GM13977 (cell line): Measurements from ENCODE around the gene DPM3.

Source experiments
- DNase-seq: peaks from one replicate; pipeline ENCODE4 v3.0.0; 2012; ENCODE audit warnings: low spot score
- CTCF ChIP-seq: IDR thresholded peaks from 2 replicates; pipeline ENCODE4 v1.5.1; 2012; ENCODE audit warnings: mild to moderate bottlenecking, control low read depth; ENCODE audit not compliant: insufficient read depth; ENCODE audit errors: extremely low read depth, missing control alignments
- in situ Hi-C: fragments of 300-500 bp; cut with MboI; formaldehyde crosslinking; loops from one replicate; pipeline ENCODE4 v1.12.0; 2022; ENCODE audit warnings: low sequenced_read_pairs, low pct_unique_long_range_greater_than_20kb, mixed read lengths, inconsistent platforms; ENCODE audit not compliant: unreplicated experiment

DPM3 gene

DNA sequence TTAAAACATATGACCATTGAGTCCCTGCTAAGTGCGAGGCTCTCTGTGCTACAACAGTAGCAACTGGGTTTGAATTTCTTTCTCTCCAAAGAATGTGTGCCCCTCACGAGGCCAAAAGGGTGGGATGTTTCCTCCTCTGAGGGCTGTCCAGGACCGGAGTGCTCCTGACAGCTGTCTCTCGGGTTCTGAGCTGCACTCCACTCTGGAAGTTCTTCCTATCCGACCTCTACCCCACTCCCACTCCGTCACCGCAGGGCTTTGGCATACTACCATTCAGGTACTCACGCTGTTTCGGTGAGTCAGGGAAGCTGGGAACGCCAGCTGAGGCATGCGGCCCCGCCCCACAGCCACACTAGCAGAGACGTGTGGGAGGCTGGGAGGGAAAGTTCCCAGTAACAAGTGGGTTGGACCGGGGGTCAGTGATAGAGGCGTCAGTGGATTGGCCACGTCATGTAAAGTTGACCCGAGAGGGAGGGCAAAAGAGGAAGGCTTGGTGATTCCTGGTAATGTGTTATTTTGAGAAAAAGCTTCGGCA lies 5.4 kb downstream of the DPM3 start:
- no peak for TF ChIP-seq CTCF
- in situ Hi-C loops: no loop called here
- peak; percentile 54 for DNase-seq

DNA sequence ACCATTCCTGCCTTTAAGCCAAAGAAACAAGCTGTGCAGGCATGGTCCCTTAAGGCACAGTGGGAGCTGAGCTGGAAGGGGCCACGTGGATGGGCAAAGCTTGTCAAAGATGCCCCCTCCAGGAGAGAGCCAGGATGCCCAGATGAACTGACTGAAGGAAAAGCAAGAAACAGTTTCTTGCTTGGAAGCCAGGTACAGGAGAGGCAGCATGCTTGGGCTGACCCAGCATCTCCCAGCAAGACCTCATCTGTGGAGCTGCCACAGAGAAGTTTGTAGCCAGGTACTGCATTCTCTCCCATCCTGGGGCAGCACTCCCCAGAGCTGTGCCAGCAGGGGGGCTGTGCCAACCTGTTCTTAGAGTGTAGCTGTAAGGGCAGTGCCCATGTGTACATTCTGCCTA lies 6.0 kb downstream of the DPM3 start:
- in situ Hi-C loops: no loop called here
- DNase-seq: no peak

DNA sequence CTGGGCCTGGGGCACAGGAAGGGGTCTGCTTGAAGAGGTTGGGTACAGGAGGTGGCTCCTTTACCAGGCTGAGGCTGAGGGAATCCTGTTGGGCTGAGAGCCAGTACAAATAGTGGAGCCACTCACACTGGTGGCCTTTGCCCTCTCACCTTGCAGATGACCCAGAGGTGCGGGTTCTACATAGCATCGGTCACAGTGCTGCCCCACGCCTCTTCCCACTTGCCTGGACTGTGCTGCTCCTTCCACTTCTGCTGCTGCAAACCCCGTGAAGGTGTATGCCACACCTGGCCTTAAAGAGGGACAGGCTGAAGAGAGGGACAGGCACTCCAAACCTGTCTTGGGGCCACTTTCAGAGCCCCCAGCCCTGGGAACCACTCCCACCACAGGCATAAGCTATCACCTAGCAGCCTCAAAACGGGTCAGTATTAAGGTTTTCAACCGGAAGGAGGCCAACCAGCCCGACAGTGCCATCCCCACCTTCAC lies 6.5 kb downstream of the DPM3 start:
- in situ Hi-C loops: no loop called here
- DNase-seq: no peak

More for the DNA sequence above, 6.0 kb downstream of the DPM3 start:
- no peak for TF ChIP-seq CTCF

DNA sequence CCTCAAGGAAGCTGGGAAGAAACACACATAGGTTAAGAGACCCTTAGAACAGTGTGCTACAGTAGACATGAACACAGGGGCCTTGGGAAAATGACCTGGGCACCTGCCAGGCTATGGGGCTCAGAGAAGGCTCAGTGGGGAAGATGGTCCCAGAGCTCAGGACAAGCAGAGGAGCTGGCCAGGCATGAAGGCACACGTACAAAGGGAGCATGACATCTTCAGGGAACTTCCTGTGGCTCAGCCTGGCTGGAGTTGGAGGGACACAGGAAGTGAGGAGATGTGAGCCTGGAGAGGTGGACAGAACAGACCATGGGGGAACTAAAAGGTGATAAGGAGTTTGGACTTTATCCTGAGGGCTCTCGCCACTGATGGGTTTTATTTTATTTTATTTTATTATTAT lies 8.5 kb downstream of the DPM3 start:
- in situ Hi-C loops: no loop called here
- no peak for DNase-seq
- TF ChIP-seq CTCF: no peak

More for the DNA sequence above, 6.5 kb downstream of the DPM3 start:
- no peak for TF ChIP-seq CTCF

GRCh38 chr1:155131285-155131684 lies 9.0 kb downstream of the DPM3 start:
- TF ChIP-seq CTCF: no peak
- in situ Hi-C loops: no loop called here
- no peak for DNase-seq

DNA sequence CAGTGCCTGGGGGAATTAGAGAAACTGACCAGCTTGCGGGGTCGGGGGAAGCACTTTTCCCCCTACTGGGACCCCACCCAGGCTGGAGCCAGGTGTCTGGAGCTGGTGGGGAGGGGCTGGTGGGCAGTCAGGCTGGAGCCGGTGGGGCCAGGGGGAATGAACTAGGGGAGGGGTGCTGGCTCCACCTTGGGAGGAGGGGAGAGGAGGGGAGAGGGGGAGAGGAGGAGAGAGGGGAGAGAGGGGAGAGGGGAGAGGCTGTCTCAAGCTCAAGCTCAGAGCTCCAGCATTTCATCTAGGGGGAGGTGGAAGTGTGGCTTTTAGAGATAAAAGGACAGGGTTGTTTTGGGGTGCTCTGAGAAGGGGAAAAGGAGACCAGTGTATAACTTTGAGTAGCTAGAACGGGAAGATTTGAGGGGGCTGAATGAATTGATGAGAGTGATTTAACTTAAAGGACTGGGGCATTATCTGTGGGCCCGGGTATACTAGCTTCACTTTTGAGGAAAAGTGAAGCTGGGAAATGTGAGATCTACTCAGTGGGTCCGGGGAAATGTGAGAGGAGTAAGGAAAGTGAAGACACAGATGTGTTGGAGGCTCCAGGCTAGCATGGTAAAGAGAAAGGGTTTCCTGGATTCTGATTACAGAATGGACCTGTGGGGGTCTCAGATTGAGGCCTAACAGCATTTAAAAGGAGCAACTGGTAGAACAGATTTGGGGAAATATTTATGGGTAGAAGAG lies 9.9 kb downstream of the DPM3 start:
- no peak for TF ChIP-seq CTCF
- no peak for DNase-seq
- in situ Hi-C loops: no loop called here
